ENCODE measurements around the gene HYI.
A peak's percentile ranks its signal among the peaks of the same experiment; 100 is the strongest.
"Not testable (repeated sequence)": the region's sequence is repeated elsewhere in the genome, so short reads cannot be mapped to it uniquely, and the experiment has no call there.

The HYI gene

GRCh38 chr1:43414634-43415223, 39.0 kb downstream of the HYI start:
- TF ChIP-seq, protein P1, sequence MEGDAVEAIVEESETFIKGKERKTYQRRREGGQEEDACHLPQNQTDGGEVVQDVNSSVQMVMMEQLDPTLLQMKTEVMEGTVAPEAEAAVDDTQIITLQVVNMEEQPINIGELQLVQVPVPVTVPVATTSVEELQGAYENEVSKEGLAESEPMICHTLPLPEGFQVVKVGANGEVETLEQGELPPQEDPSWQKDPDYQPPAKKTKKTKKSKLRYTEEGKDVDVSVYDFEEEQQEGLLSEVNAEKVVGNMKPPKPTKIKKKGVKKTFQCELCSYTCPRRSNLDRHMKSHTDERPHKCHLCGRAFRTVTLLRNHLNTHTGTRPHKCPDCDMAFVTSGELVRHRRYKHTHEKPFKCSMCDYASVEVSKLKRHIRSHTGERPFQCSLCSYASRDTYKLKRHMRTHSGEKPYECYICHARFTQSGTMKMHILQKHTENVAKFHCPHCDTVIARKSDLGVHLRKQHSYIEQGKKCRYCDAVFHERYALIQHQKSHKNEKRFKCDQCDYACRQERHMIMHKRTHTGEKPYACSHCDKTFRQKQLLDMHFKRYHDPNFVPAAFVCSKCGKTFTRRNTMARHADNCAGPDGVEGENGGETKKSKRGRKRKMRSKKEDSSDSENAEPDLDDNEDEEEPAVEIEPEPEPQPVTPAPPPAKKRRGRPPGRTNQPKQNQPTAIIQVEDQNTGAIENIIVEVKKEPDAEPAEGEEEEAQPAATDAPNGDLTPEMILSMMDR (conservative IDR thresholded peaks at IDR 0.05; ENCODE audit: low read depth) = peak; percentile 54
- ChIA-PET CTCF (interaction anchor here (0.6 to 1.6 kb wide), 9 partner anchors 14 to 342 kb away, joined by 3 to 18 read pairs (median 3); no protein-coding TSS in a partner anchor), POLR2A (ENCODE audit: low non-redundant PET) (no interaction called here)
- peak; percentile 38 for DNase-seq (ENCODE audit: low spot score)
- no peak overlapping the region for H3K27ac ChIP-seq

DNA sequence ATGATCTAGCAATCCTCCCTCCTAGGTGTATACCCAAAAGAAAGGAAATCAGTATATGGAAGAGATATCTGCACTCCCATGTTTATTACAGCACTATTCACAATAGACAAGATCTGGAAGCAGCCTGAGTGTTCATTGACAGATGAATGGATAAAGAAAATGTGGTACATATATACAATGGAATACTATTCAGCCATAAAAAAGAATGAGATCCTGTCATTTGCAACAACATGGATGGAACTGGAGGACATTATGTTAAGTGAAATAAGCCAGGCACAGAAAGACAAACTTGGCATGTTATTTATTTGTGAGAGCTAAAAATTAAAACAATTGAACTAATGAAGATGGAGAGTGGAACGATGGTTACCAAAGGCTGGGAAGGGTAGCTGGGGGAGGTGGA, 40.3 kb downstream of the HYI start:
- CTCF ChIA-PET = interaction anchor here (0.7 kb wide), 2 partner anchors 14 to 183 kb away, joined by 4 to 7 read pairs; no protein-coding TSS in a partner anchor
- H3K27ac ChIP-seq; POLR2A ChIA-PET (ENCODE audit: low non-redundant PET); DNase-seq (ENCODE audit: low spot score): not testable (repeated sequence)

DNA sequence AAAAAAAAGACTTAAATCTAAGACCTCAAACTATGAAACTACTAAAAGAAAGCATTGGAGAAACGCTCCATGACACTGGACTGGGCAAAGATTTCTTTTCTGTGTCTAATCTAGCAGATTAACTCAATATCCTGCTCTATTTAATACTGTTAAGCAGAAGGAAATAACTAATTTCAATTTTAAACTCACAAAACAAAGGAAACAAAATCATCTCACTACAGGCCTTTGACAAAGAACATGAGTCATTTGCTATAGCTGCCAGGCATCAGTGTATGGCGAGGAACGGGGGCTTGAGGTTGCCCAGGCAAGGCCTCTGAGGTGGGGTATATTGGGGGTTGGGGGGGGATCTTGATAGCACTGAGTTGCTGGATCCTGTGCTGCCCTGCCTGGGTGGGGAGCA, 43.2 kb downstream of the HYI start:
- TF ChIP-seq, protein P1 (conservative IDR thresholded peaks at IDR 0.05; ENCODE audit: low read depth) = no peak
- no peak overlapping the region for H3K27ac ChIP-seq
- ChIA-PET CTCF (no interaction called here), POLR2A (ENCODE audit: low non-redundant PET) (no interaction called here)
- DNase-seq (ENCODE audit: low spot score) = no peak

GRCh38 chr1:43405876-43406234, 47.9 kb downstream of the HYI start:
- TF ChIP-seq, protein P1 (conservative IDR thresholded peaks at IDR 0.05; ENCODE audit: low read depth) = no peak
- no peak for DNase-seq (ENCODE audit: low spot score)
- ChIA-PET POLR2A (ENCODE audit: low non-redundant PET) (no interaction called here), CTCF (interaction anchor here (0.6 kb wide), 1 partner anchor 36 kb away, joined by 3 read pairs; no protein-coding TSS in a partner anchor)
- H3K27ac ChIP-seq = no peak overlapping the region

DNA sequence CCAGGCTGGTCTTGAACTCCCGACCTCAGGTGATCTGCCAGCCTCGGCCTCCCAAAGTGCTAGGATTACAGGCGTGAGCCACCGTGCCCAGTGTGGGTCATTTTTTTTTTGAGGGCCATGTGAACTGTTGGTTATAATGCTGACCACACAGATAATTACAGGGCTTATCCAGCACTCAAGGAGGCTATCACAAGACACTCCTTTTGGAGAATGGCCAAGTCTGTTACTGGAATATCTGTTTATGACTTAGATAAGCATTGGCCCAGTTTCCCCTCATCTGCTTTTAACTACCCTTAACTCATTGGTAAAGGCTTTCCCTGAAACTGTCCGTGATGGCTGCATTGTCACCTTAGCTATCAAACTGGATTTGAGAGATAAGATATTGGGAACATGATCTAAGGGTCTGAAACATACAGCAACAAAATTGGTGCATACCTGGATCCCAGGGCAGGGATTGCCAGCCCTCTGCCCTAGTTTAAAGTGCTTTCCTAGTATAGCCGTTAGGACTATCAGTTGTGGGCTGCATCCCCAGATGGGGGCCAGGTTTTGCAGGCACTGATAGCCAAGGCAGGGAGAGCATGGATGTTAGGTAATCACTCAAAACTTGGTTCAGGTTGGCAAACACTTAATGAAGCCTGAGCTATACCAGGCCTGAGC, 48.4 kb downstream of the HYI start:
- CTCF ChIA-PET = interaction anchor here (0.6 kb wide), 1 partner anchor 36 kb away, joined by 3 read pairs; no protein-coding TSS in a partner anchor
- no peak for DNase-seq (ENCODE audit: low spot score)
- TF ChIP-seq, protein P1 (conservative IDR thresholded peaks at IDR 0.05; ENCODE audit: low read depth) = no peak
- H3K27ac ChIP-seq = no peak overlapping the region
- POLR2A ChIA-PET (ENCODE audit: low non-redundant PET) = no interaction called here

GRCh38 chr1:43404353-43404752, 49.4 kb downstream of the HYI start:
- CTCF ChIA-PET = no interaction called here
- no peak for DNase-seq (ENCODE audit: low spot score)
- POLR2A ChIA-PET (ENCODE audit: low non-redundant PET) = no interaction called here
- TF ChIP-seq, protein P1 (conservative IDR thresholded peaks at IDR 0.05; ENCODE audit: low read depth) = no peak
- no peak overlapping the region for H3K27ac ChIP-seq

Data from RWPE1 (cell line).